Measurements from ENCODE around the gene SLC5A11. TPM values are rescaled to one million over a fixed set of nuclear protein-coding genes. Genes with fewer than 3 reads are reported as not detected.

The SLC5A11 gene
- total RNA-seq, 3 donors from 2014 or later (not counting 1 experiment from before 2014, with no cell fraction given): 0.20 to 0.40 TPM; not detected in 1

DNA sequence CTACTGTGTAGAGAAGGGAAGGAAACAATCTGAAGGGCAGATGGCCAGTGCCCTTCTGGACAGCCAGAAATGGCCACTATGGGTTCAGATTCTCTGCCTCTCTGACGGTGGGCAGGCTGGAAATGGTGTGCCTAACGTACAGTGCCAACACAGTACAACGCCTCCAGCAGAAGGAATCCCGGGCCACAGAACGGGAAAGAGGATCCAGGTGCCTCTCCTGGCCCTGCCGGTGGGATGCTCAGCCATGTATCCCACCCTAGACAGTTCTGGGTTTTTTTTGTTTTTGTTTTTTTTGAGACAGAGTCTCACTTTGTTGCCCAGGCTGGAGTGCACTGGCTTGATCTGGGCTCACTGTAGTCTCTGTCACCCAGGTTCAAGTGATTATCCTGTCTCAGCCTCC lies 71.5 kb downstream of the SLC5A11 start:
- H3K27ac Mint-ChIP-seq: no peak overlapping the region

DNA sequence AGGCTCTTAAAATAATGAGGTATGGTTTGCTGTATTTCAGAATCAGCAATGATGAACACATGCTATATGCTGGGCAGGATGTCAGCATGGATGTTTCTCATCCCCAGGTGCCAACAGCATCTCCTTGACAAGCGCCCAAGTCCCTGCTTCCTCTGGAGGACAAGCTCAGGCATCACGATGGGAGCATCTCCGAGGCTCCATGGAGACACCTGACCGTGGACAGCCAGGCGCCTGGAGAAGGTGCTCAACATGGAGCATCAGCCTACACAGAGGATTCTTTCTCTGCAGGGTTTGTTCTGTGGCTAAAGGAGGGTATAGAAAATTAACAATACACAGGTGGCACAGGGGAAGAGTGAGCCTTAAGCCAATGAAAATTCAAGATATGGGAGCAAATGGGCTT lies 72.1 kb downstream of the SLC5A11 start:
- Histone ChIP-seq H3K27me3 (ENCODE audit: control insufficient read depth, insufficient read depth, low read length) (no peaks in the 10 kb centered on the region), H3K4me1 (ENCODE audit: control insufficient read depth, insufficient read depth, low read length) (peaks cover 20% of the 10 kb centered on the region), H3K27ac (ENCODE audit: low read length) (no peak overlapping the region), H3K9me3 (ENCODE audit: control insufficient read depth, insufficient read depth, low read length) (no peaks in the 10 kb centered on the region), H3K36me3 (ENCODE audit: control insufficient read depth, insufficient read depth, low read length) (peaks cover 21% of the 10 kb centered on the region), H3K4me3 (ENCODE audit: low read length) (no peak overlapping the region)
- DNase-seq: no peak
- intact Hi-C loops (cut with micrococcal nuclease): no loop called here
- WGBS (ENCODE audit: insufficient coverage): 97% methylated on average over 5 of the region's 5 CpGs
- Mint-ChIP-seq H3K4me1 (peaks cover 20 to 45% of the 10 kb centered on the region in 2 donors), H3K27me3 (ENCODE audit: low read depth in 2 of 2) (no peaks in the 10 kb centered on the region), H3K36me3 (no peaks in the 10 kb centered on the region), H3K9me3 (no peaks in the 10 kb centered on the region), H3K4me3 (no peak overlapping the region), H3K27ac (no peak overlapping the region)
- no peak for ATAC-seq
- TF ChIP-seq, protein P1, sequence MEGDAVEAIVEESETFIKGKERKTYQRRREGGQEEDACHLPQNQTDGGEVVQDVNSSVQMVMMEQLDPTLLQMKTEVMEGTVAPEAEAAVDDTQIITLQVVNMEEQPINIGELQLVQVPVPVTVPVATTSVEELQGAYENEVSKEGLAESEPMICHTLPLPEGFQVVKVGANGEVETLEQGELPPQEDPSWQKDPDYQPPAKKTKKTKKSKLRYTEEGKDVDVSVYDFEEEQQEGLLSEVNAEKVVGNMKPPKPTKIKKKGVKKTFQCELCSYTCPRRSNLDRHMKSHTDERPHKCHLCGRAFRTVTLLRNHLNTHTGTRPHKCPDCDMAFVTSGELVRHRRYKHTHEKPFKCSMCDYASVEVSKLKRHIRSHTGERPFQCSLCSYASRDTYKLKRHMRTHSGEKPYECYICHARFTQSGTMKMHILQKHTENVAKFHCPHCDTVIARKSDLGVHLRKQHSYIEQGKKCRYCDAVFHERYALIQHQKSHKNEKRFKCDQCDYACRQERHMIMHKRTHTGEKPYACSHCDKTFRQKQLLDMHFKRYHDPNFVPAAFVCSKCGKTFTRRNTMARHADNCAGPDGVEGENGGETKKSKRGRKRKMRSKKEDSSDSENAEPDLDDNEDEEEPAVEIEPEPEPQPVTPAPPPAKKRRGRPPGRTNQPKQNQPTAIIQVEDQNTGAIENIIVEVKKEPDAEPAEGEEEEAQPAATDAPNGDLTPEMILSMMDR (IDR thresholded peaks at IDR 0.05): no peak

More for the DNA sequence above, 71.5 kb downstream of the SLC5A11 start:
- H3K4me3 Mint-ChIP-seq: no peak overlapping the region
- peaks cover 18 to 38% of the 10 kb centered on the region in 2 donors for H3K4me1 Mint-ChIP-seq
- DNase-seq (no peak), ATAC-seq (no peak)
- Histone ChIP-seq H3K36me3 (ENCODE audit: control insufficient read depth, insufficient read depth, low read length) (peaks cover 21% of the 10 kb centered on the region), H3K9me3 (ENCODE audit: control insufficient read depth, insufficient read depth, low read length) (no peaks in the 10 kb centered on the region), H3K27ac (ENCODE audit: low read length) (no peak overlapping the region), H3K27me3 (ENCODE audit: control insufficient read depth, insufficient read depth, low read length) (no peaks in the 10 kb centered on the region), H3K4me3 (ENCODE audit: low read length) (no peak overlapping the region), H3K4me1 (ENCODE audit: control insufficient read depth, insufficient read depth, low read length) (peaks cover 20% of the 10 kb centered on the region)
- no peaks in the 10 kb centered on the region for H3K36me3 Mint-ChIP-seq
- no peaks in the 10 kb centered on the region for H3K27me3 Mint-ChIP-seq (ENCODE audit: low read depth in 2 of 2)
- no peaks in the 10 kb centered on the region for H3K9me3 Mint-ChIP-seq
- TF ChIP-seq, protein P1 (IDR thresholded peaks at IDR 0.05): no peak
- 97% methylated on average over 6 of the region's 6 CpGs for WGBS (ENCODE audit: insufficient coverage)
- intact Hi-C loops (cut with micrococcal nuclease): no loop called here

DNA sequence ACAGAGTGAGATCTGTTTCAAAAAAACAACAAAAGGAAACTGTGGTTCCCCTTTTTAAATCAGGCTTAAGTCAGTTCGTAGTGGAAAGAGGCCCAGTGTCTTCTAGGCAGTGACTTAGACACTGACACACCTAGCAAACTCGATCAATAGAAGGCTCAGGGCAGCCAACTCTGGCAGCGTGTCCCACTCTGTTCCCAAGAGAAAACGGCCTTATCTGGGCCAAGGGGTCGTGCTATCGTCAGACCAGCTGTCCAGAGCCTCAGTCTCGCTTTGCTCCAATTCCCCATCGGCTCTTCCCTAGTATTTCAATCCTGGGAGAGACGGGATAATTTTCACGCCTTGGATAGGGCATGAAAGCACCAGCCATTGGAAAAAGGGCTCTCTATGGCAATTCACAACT lies 72.9 kb downstream of the SLC5A11 start:
- WGBS (ENCODE audit: insufficient coverage): 84% methylated on average over 10 of the region's 10 CpGs
- Mint-ChIP-seq H3K27ac (peak overlapping the region in 1 of 2 donors; percentile 86), H3K9me3 (no peaks in the 10 kb centered on the region), H3K27me3 (ENCODE audit: low read depth in 2 of 2) (no peaks in the 10 kb centered on the region), H3K4me1 (peaks cover 20 to 48% of the 10 kb centered on the region in 2 donors), H3K36me3 (no peaks in the 10 kb centered on the region), H3K4me3 (no peak overlapping the region)
- Histone ChIP-seq H3K27me3 (ENCODE audit: control insufficient read depth, insufficient read depth, low read length) (no peaks in the 10 kb centered on the region), H3K4me3 (ENCODE audit: low read length) (no peak overlapping the region), H3K36me3 (ENCODE audit: control insufficient read depth, insufficient read depth, low read length) (peaks cover 21% of the 10 kb centered on the region), H3K27ac (ENCODE audit: low read length) (no peak overlapping the region), H3K4me1 (ENCODE audit: control insufficient read depth, insufficient read depth, low read length) (peaks cover 20% of the 10 kb centered on the region), H3K9me3 (ENCODE audit: control insufficient read depth, insufficient read depth, low read length) (no peaks in the 10 kb centered on the region)
- intact Hi-C loops (cut with micrococcal nuclease): no loop called here
- ATAC-seq (no peak), DNase-seq (no peak)
- TF ChIP-seq, protein P1 (IDR thresholded peaks at IDR 0.05): no peak

DNA sequence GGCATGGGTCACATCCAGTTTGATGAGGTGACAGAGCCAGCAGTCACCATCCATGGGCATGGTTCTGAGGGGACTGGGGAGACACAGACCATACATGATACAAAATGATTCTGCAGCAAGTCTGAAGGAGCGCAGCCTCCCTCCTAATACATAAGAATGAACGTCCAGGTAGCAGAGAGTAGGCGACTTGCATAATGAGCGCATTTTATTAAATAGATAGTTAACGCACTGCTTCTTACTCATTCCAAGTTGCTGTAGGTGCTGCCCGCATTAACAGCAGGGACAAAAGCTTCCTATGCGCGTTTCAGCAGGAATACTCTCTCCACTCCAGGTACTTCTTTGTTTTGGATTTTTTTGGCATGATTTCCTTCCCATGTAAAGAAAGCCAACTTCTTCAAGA lies 73.8 kb downstream of the SLC5A11 start:
- Mint-ChIP-seq H3K4me1 (peaks cover 20 to 48% of the 10 kb centered on the region in 2 donors), H3K36me3 (no peaks in the 10 kb centered on the region), H3K4me3 (no peak overlapping the region), H3K27ac (peak overlapping the region in 1 of 2 donors; percentile 86), H3K27me3 (ENCODE audit: low read depth in 2 of 2) (no peaks in the 10 kb centered on the region), H3K9me3 (no peaks in the 10 kb centered on the region)
- no peak overlapping the region for H3K27ac ChIP-seq (ENCODE audit: low read length)
- no peaks in the 10 kb centered on the region for H3K27me3 ChIP-seq (ENCODE audit: control insufficient read depth, insufficient read depth, low read length)
- peaks cover 21% of the 10 kb centered on the region for H3K36me3 ChIP-seq (ENCODE audit: control insufficient read depth, insufficient read depth, low read length)
- TF ChIP-seq, protein P1 (IDR thresholded peaks at IDR 0.05): no peak
- ATAC-seq (no peak), DNase-seq (no peak)
- intact Hi-C loops (cut with micrococcal nuclease): no loop called here
- WGBS (ENCODE audit: insufficient coverage): 97% methylated on average over 8 of the region's 8 CpGs
- H3K9me3 ChIP-seq (ENCODE audit: control insufficient read depth, insufficient read depth, low read length): no peaks in the 10 kb centered on the region
- no peak overlapping the region for H3K4me3 ChIP-seq (ENCODE audit: low read length)
- peaks cover 20% of the 10 kb centered on the region for H3K4me1 ChIP-seq (ENCODE audit: control insufficient read depth, insufficient read depth, low read length)

Measured in natural killer cell (primary cell).